GM12878 (cell line): ENCODE results near the gene RGS14.

Experiments
- HCFC1 ChIP-seq: fragments of 150-350 bp; IDR thresholded peaks from 2 replicates; pipeline ENCODE4 v1.6.1; 2014; ENCODE audit warnings: low read length
- HDAC6 ChIP-seq: fragments of 200-600 bp; sonication (generic); IDR thresholded peaks from one replicate; pipeline ENCODE4 v1.8.0; 2017; ENCODE audit warnings: antibody characterized with exemption; ENCODE audit not compliant: unreplicated experiment
- JUNB ChIP-seq: IDR thresholded peaks from 2 replicates; pipeline ENCODE4 v1.6.1; 2016; ENCODE audit warnings: antibody characterized with exemption, mild to moderate bottlenecking
- TCF7 ChIP-seq: IDR thresholded peaks from 2 replicates; pipeline ENCODE4 v1.6.1; 2014; ENCODE audit warnings: antibody characterized with exemption, borderline replicate concordance

DNA sequence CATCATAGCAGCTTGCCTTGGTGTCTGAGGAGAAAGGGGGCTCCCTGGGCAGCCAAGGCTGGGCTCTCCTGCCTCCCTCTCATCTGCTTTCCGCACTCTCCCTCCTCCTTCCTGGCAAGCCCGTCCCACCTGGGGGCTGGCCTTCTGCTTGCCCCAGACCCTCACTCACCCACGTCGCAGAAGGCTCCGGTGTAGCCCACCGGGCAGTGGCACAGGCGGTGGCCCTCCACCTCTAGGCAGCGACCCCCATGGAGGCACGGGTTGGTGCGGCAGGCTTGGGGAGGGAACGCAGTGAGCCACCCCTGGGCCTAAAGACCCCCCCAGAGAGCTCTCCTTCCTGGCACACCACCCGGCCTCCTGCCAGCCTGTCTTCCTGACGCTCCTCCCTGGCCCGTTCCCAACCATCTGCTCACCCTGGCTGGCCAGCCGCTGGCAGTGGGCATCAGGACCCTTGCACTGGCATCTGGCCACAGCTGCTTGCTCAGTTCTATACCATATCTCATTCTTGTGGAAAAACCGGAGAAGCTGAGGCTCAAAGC, 47.0 kb downstream of the RGS14 start:
- TF ChIP-seq TCF7 (no peak), JUNB (no peak), HDAC6 (no peak), HCFC1 (no peak)
